HG03108 (cell line): ENCODE data around the gene SNRPF.
"Not testable (repeated sequence)": the region's sequence is repeated elsewhere in the genome, so short reads cannot be mapped to it uniquely, and the experiment has no call there.

Experiments used
- ATAC-seq: cut with Tn5 transposase; IDR thresholded peaks from one replicate; pipeline ENCODE4 v1.9.1; 2021; ENCODE audit warnings: moderate library complexity; ENCODE audit not compliant: unreplicated experiment

Gene SNRPF

DNA sequence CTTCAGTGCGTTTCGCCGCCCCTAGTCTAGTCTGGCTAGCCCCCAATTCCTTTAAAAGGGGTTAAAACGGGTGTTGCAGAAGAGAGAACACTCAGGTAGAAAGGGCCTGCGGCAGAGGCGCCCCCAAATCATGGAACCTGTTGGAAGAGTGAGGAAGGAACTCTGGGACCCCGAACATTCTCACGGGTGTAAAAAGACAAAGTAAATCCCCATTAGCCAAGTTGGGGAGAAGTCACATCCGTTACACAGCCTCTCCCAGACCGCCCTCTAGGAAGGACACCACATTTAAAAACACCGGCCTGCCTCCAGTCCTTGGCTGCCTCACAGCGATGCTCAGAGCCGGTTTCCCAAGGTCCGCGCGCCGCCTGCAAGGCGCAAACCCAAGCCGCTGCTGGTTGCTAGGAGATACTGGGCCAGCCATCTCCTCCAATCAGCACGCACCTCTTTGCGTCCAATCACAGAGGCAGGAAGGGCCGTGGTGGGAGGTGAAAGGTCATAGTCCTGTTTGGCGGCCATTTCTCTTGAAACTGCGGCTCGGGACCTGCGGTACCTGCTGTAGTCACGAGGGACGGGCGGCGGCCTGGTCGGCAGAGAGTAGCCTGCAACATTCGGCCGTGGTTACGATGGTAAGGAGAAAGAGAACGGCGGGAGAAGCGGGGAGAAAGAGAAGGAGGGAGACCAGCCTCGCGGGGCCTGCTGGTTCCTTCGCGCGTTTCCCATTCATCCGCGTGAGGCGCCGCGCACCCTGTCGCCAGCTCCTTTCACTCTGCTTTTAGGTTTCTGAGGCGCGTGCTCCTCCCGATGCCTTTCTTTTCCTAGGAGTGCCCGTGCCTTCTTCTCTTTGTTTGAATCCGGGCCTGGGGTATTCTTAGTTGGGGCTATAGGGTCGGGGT is at the start of gene SNRPF:
TSS of gene SNRPF (plus strand) at position 502 of the 893 bp plus-strand sequence. CDS start at position 624, 122 bp downstream.
- peak; percentile 99 for ATAC-seq

GRCh38 chr12:95809000-95809680 is 49.6 kb upstream of the SNRPF start:
- no peak for ATAC-seq

GRCh38 chr12:95810411-95810810 is 48.3 kb upstream of the SNRPF start:
- ATAC-seq: no peak

DNA sequence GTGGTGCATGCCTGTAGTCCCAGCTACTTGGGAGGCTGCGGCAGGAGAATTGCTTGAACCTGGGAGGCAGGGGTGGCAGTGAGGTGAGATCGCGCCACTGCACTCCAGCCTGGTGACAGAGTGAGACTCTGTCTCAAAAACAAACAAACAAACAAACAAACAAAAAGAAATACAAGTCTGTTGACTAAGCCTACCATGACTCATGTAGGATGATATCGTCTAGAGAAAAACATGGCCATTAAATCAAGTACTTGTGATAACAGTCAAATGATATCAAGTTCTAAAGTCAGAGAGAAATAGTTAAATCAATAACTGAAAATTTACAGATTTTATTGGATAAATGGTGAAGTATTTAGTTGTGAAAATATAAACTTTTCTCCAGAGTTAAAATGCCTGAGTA is 46.6 kb upstream of the SNRPF start:
- ATAC-seq: not testable (repeated sequence)

GRCh38 chr12:95815632-95816212 is 43.0 kb upstream of the SNRPF start:
- no peak for ATAC-seq

DNA sequence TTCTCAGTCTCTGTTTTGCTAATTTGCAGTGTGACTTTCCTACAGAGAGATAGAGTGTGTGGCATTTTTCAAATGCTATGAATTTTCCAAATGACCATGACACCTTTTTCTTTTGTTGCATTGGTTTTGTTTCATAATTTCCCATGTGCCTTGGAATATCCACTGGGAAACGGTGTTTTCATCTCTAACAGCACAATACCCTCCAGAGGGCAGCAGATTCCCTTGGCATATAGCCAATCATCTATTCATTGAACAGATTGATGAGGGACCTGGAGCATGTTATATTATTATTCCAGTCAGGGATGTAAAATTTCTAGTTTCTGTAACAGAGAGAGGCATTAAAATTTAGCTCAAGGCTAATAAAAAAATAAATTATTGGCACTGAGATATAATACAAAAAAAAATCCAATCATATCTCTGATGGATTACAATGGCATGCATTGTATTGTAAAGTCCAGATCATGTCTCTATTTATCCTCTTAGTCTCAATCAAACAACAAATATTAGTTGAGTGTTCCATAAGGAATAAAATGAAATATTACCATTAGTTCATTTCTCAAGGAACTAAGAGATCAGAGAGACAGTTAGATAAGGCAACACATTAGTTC is 38.6 kb upstream of the SNRPF start:
- no peak for ATAC-seq

- ATAC-seq: no peak
These were observed 29.4 kb upstream of the SNRPF start for GRCh38 chr12:95829395-95829794.

DNA sequence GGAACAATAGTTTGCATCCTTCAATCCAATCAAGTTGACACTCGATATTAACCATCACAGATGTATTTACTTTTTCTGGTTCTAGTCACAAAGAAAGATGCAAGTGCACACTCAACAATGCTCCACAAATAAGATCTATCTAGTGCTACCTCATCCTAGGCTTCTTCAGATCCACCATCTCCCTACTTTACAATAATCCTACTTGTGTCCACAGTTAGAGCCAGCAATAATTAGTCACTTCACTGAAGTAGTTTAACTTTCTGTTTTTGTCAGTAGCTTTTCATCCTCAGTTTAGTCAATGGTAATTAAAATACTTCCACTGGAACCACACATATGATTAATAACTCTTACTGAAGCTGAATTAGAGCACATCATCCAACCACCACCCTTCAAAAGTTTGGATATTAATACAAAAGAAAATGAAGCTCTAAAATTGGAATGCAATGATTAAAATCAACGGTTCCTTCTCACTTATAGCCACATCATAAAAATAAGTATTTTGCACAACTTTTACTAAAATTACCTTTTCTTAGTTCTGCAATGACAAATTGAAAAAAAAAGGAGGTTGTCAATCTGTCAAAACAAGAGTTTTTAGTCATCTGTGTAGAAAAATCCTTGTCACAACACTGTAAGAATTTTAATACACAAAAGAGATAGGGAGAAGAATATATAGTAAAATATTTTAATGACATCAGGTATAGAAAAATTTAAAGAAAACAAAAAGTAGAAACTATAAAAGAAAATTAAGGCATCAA is 28.2 kb upstream of the SNRPF start:
- no peak for ATAC-seq

- no peak for ATAC-seq
These were observed 24.2 kb upstream of the SNRPF start for GRCh38 chr12:95834572-95834971.

DNA sequence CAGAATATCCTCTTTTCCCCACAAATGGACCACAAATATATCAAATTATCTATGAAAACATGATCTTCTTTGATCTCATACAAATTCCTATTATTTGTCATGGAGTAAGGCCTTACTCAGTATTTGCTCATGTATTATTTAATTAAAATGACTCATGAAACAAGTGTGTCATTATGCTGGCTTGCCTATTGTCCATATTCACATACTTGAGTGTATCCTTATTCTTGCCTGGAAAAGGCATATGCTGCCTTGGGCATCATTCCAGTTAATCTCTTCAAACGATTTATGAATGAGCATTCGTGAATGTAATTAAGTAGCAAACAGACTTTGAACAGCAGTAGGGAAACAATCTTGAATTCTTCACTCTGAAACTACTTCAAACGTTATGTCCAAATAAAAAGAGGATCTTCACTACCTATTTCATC is 22.6 kb upstream of the SNRPF start:
- ATAC-seq: no peak

DNA sequence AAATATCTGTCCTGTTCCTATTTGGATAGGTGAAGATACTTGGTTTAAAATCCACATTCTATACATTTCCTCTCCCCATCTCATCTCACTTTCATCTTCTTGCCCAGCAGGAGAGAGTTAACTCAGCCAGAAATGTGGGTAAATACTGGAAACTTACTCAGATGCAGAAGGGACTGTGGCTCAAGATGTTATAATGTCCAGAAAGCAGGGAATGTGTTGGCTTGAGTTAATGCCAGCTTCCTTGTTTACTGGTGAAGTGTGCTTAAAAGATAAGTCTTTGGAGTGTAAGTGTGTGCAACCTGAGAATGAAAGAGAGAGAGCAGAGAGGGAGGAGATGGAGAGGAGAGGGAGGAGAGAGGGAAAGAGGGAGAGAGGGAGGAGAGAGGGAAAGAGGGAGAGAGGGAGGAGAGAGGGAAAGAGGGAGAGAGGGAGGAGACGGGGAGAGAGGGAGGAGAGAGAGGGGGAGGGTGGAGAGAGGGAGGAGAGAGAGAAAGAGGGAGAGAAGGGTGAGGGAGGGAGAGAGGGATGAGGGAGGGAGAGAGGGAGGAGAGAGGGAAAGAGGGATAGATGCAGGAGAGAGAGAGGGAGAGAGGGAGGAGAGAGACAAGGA is 22.0 kb upstream of the SNRPF start:
- no peak for ATAC-seq

DNA sequence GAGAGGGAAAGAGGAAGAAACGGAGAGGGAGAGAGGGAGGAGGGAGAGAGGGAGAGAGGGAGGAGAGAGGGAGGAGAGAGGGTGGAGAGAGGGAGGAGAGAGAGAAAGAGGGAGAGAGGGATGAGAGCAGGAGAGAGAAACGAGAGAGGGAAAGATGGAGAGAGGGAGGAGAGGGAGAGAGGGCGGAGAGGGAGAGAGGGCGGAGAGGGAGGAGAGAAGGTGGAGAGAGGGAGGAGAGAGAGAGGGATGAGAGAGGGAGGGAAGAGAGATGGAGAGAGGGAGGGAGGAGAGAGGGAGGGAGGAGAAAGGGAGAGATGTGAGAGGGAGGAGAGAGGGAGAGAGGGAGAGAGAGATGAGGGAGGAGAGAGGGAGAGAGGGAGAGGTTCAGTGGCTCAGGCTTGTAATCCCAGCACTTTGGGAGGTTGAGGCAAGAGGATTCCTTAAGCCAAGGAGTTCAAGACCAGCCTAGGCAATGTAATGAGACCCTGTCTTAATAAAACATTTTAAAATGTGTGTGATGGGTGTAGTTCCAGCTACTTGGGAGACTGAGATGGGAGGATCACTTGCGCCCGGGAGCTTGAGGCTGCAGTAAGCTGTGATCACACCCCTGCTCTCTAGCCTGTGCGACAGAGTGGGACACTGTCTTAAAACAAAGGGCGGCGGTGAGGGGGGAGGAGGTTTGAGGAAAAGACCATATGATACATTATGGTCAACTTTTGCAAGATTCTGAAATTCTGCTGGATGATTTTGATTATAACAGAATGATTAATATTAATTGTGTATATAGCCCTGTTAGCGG is 21.3 kb upstream of the SNRPF start:
- no peak for ATAC-seq

DNA sequence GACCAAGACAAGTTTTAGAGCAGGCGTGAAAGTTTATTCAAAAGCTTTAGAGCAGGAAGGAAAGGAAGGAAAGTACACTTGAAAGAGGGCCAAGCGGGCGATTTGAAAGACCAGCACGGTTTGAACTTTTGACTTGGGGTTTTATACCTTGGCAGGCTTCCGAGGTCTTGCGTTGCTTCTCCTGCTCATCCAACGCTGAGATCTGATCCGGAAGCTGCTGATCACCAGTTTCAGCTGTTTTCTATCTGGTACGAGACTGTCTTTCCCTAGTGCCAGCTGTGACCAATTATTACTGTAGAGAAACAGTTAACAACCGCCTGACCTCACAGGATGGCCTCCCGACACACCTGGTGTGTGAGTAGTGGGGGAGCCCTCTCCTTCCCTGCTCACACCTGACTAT is 20.6 kb upstream of the SNRPF start:
- ATAC-seq: no peak

DNA sequence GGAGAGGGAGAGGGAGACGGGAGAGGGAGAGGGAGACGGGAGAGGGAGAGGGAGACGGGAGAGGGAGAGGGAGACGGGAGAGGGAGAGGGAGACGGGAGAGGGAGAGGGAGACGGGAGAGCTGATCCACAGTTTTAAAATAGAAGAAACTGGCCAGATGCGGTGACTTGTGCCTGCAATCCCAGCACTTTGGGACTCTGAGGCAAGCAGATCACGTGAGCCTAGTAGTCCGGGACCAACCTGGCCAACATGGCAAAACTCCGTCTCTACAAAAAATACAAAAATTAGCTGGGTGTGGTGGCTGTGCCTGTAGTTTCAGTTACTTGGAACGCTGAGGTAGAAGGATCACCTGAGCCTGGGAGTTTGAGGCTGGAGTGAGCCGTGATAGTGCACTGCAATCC is 16.3 kb upstream of the SNRPF start:
- ATAC-seq: not testable (repeated sequence)

- no peak for ATAC-seq
These were observed 10.0 kb upstream of the SNRPF start for GRCh38 chr12:95848575-95849388.

- no peak for ATAC-seq
These were observed 7.1 kb upstream of the SNRPF start for GRCh38 chr12:95851606-95852005.

DNA sequence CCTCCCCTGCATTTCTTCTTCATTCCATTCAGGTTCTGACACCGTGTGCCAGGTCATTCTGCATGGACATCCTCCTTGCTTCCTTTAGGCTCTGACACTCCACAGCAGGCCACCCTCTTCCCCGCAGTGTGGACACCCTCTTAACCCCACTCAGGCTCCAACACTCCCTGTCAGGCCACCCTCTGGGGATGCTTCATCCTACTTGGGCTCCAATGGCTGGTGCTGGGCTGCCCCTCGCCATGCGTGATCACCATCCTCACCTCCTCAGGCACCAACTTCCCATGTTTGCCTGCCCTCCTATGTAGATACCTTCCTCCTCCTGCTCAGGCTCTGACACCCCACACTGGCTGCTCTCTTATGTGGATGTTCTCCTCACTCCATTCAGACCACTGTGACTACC is 6.6 kb upstream of the SNRPF start:
- ATAC-seq: no peak

DNA sequence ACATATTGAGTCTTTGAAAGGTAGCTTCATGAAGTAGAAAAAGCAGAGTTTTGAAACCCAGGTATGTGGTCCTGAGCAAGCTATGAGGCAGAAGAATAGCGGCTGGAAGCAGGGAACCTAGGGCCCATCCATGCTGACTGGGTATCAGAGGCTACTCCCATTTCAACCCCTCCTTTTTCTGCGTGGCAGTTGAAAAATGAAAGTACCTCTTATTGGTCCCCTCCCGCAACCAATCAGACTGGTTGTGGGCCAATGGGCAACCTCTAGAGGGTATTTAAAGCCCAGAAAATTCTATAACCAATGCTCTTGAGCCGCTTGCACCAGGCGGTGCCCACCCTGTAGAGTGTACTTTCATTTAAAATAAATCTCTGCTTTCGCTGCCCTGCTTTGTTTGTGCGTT is 1.6 kb upstream of the SNRPF start:
- no peak for ATAC-seq

DNA sequence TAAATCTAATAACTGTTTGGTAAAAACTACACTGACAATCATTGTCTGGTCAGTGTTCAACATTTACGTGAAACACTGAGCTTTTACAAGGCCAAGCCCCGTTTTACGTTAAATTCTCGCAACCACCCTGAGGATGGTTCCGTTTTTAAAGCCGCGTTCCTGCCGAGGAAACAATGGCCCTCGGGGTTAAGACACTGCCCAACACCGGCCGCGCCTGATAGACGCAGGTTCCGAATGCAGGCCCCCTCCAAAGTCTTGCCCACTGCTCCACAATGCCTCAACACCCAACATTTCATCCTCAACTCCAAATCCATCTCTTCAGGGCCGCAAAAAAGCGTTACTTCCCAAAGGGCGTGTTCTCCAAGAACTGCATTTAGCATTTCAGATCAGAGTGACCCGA is 953 bp upstream of the SNRPF start:
- ATAC-seq: no peak
